HG02588 (cell line): Measurements from ENCODE around the gene KCNJ14.

Experiments
- ATAC-seq: cut with Tn5 transposase; IDR thresholded peaks from one replicate; pipeline ENCODE4 v1.9.1; 2021; ENCODE audit warnings: mild to moderate bottlenecking, moderate library complexity; ENCODE audit not compliant: unreplicated experiment

The KCNJ14 gene

GRCh38 chr19:48502350-48503018, 47.1 kb downstream of the KCNJ14 start:
- ATAC-seq, result no peak

DNA sequence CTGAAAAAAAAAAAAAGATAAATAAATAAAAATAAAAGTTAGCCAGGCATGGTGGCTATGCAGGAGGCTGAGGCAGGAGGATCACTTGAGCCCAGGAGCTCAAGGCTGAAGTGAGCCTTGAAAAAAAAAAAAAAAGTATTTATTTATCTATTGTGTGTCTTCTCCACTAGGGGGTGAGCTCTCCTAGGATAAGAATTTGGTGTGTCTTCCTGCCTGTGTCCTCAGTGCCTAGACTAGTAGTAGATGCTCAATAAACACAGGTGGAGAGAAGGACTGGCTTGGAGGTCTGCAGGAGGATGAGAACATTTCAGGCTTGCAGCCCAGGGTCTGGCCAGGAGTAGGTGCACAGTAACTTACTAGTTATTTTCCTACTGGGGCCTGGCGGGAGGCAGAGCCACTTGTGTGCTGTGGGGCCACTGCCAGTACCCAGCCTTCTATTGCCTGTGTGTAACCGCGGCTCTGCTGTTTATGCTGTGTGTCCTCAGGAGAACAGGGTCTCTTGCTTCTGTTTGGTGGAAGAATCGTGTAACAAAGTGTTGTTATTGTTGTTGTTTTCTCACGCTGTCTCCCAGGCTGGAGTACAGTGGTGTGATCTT, 50.9 kb downstream of the KCNJ14 start:
- ATAC-seq, result no peak

GRCh38 chr19:48507911-48508439, 52.6 kb downstream of the KCNJ14 start:
- ATAC-seq, result no peak

DNA sequence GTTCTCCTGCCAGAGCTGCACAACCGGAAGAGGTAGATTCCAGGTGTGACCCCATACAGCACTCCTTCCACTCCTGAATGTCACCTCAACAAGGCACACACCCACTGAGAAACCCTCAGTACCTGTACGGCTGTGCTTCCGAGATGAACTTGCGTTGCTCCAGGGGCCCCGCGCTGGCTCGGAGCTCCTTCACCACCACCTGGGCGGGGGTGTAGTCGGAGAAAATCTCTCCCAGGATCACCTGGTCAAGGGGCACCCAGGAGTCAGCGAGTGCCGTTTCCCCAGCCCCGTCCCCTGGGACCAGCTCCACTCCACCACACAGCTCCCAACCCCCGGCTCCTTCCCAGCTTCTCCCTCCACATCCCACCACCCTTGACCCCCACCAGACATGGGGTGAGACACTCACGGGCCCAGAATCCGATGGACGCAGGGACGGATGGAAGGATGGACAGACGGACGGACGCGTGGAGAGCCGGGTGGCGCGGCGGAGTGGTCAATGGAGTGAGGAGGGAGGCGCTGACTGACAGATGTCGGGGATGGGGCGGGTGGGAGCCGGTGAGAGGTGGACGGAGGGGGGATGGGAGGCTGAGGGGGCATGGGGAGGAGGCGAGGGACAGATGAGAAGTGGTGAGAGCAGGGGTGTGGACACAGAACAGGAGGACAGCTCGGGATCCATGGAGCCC, 53.5 kb downstream of the KCNJ14 start:
- ATAC-seq, result no peak

- no peak for ATAC-seq
These were observed 54.3 kb downstream of the KCNJ14 start for GRCh38 chr19:48509467-48510194.

DNA sequence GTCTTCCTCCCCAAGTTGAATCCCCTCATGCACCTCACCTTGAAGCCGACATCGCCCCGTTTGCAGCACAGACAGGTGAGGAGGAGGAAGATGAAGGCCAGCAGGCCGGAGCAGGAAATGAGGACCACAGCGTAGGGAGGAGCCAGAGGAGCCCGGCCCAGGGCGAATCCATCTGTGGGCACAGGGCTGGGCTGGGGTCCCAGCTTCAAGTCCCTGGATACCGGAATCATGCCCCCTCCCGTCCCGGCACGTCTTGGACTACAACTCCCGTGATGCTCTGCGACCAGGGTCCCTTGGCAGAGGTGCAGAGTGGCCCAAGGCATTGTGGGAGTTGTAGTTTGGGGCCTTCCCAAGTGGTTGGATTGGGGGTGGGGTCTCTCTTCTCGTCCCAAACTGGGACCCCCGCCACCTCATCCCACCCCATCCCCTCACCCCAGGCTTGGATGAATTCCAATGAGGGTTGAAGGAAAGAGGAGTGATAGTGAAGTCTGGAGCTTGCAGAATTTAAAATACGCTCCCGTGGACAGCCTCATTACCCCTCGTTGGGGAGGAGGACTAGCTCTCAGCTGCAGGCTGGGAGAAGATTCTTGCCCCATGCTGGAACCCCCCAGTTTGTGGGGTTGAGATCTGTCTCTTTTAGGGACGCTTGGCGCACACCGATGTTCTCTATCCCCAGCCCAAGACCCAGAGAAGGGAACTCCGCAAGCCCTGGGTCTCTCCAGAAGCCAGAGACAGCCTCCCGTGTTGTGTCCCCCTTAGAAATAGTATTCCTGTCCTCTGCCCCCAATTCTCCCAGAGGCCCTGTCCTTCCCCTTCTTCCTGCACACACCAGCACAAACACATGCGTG, 55.3 kb downstream of the KCNJ14 start:
- no peak for ATAC-seq

GRCh38 chr19:48511321-48511731, 56.0 kb downstream of the KCNJ14 start:
- no peak for ATAC-seq

DNA sequence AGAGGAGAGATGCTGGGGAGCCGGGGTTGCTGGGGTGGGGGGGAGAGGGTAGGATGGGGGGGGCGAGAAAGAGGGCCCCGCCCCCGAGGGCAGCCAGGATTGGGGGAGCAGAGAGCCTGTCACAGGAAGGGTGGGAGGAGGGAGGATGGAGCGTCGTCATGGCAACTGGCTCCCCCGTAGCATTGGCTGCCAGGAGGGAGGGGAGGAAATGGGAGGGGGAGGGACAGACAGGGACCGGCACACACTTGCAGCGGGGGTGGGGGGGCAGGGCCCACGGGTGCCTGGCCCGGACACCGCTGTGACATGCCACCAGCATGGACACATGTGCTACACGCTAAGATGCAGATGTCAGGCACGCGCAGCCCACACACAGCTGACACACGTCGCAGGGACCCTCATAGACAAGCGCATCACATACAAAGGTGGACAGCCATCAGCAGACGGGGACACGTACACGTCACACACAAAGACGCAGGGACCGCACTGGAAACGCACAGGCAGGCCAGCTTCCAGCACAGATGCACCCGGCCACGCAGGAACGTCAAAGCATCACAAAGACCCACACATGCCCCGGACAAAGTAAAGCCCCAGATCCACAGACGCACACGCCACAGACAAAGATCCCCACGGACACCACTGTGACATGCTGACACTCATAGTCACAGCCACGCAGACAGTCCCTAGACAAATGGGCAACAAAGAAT, 56.6 kb downstream of the KCNJ14 start, which contains the start of gene LMTK3:
TSS of gene LMTK3 (minus strand) at position 36 of the 704 bp plus-strand sequence. CDS start 259 bp downstream, outside the sequence.
- ATAC-seq, result no peak

DNA sequence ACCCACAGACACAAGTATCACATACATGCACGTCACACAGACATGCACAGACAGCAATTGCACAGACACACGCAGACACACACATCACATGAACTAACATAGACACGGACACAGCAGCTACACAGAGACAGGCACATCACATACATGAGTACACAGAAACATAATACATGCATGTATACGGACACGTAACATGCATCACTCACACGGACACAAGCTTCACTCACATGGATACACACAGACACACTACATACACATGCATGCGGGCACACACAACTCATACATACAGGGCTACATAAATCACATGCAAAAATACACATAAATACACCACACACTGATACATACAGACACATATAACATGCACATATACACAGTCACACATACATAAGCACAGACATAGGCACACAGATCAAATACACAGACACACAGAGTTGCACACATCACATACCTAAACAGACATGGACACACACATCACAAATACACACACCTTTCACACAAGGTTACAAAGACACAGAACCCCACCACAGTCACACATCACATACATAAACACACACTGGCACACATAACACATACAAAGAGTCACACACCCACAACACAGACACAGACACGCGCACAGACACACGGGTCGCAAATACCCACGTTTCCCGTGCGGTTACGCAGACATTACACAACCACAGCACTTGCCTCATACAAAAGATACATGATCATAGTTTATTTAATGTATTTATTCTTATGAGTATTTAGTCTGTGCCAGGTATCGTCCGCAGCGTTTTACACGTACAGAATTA, 57.3 kb downstream of the KCNJ14 start:
- ATAC-seq, result no peak

DNA sequence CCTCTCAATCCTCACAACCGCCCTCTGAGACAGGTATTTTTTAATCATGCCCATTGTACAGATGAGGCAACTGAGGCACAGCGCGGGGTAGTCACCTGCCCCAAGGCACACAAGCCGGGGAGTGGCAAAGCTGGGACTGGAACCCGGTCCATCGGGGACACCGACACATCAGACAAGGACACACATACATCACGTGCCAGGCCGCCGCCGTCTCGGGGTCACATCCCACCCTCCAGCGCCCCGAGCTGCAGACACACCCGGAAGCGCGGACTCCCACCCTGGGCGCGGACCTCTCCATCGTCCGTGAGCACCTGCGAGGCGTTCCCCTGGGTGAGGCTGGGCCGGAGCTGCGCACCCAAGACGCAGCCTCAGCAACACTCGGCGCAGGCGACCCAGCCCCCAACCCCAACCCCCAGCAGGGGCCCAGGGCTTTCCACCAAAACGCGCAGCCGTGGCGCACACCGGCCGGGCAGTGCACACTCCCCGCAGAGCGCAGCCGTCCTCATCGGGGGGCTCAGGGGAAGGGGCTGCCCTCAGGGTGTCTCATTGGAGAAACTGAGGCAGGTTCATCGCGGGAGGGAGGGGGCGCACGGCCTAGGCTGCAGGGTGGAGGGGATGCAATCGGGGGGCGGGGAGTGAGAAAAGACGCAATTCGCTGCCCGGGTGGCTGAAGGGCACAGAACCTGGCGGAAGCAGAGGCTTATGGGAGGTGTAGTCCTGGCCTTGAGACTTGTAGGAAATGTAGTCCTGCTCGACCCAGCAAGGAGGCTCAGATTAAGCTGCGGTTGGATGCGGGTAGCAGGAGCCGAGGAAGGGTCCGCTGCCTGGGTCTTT, 58.1 kb downstream of the KCNJ14 start:
- no peak for ATAC-seq

GRCh38 chr19:48514123-48514458, 58.7 kb downstream of the KCNJ14 start:
- ATAC-seq, result no peak

GRCh38 chr19:48516536-48516935, 61.2 kb downstream of the KCNJ14 start:
- ATAC-seq, result no peak
